ENCODE data around the gene PDE4B. TPM values are rescaled to one million over a fixed set of nuclear protein-coding genes. Genes with fewer than 3 reads are reported as not detected.

PDE4B gene
- total RNA-seq, 4 donors from 2014 or later, result 3.7 to 16.6 (median 5.1) TPM

- intact Hi-C loops (cut with DNase I), result loop anchor here (5.0 kb wide), 1 partner anchor 60 kb away; no protein-coding TSS in a partner anchor
- Histone ChIP-seq H3K27me3 (no peaks in the 10 kb centered on the region), H3K4me1 (peaks cover 51 to 62% (median 57%) of the 10 kb centered on the region in 4 donors), H3K4me3 (peak overlapping the region; percentile 30 to 39 (median 36)), H3K9me3 (no peaks in the 10 kb centered on the region), H3K27ac (replicated peaks in 1 of 4) (peak overlapping the region; percentile 84 to 87 (median 86)), H3K36me3 (no peaks in the 10 kb centered on the region)
- TF ChIP-seq EP300 (IDR thresholded peaks at IDR 0.05), result no peak
- peak in 1 of 2 donors; percentile 68 for TF ChIP-seq POLR2AphosphoS5 (IDR thresholded peaks at IDR 0.05)
- TF ChIP-seq POLR2A (IDR thresholded peaks at IDR 0.05; ENCODE audit: low read depth), result no peak
- WGBS, result 10% methylated on average over 5 of the region's 5 CpGs
- DNase-seq (ENCODE audit: extremely low spot score), result no peak
These were observed 479.2 kb downstream of the PDE4B start for GRCh38 chr1:66271904-66272254.

- Histone ChIP-seq H3K27ac (replicated peaks in 1 of 4) (peak overlapping the region in 2 of 4 donors; percentile 84 to 87), H3K4me1 (peaks cover 52 to 68% (median 59%) of the 10 kb centered on the region in 4 donors), H3K27me3 (no peaks in the 10 kb centered on the region), H3K4me3 (no peak overlapping the region), H3K36me3 (no peaks in the 10 kb centered on the region), H3K9me3 (no peaks in the 10 kb centered on the region)
- 84% methylated on average over 2 of the region's 2 CpGs for WGBS
- TF ChIP-seq POLR2A (IDR thresholded peaks at IDR 0.05; ENCODE audit: low read depth) (no peak), EP300 (IDR thresholded peaks at IDR 0.05) (no peak), POLR2AphosphoS5 (IDR thresholded peaks at IDR 0.05) (no peak)
- intact Hi-C loops (cut with DNase I), result loop anchor here (5.0 kb wide), 1 partner anchor 59 kb away; no protein-coding TSS in a partner anchor
- DNase-seq (ENCODE audit: extremely low spot score), result no peak
These were observed 481.0 kb downstream of the PDE4B start for GRCh38 chr1:66273656-66274055.

- Histone ChIP-seq H3K27ac (replicated peaks in 1 of 4) (peak overlapping the region in 1 of 4 donors; percentile 12), H3K9me3 (no peaks in the 10 kb centered on the region), H3K4me3 (no peak overlapping the region), H3K36me3 (no peaks in the 10 kb centered on the region), H3K27me3 (no peaks in the 10 kb centered on the region), H3K4me1 (peaks cover 47 to 66% (median 57%) of the 10 kb centered on the region in 4 donors)
- TF ChIP-seq POLR2AphosphoS5 (IDR thresholded peaks at IDR 0.05) (no peak), EP300 (IDR thresholded peaks at IDR 0.05) (no peak), CTCF (IDR thresholded peaks at IDR 0.05) (no peak), POLR2A (IDR thresholded peaks at IDR 0.05; ENCODE audit: low read depth) (no peak)
- intact Hi-C loops (cut with DNase I), result loop anchor here (5.0 kb wide), 1 partner anchor 58 kb away; no protein-coding TSS in a partner anchor
- DNase-seq (ENCODE audit: extremely low spot score), result no peak
- WGBS, result 75% methylated on average over 1 of the region's 1 CpG
These were observed 481.9 kb downstream of the PDE4B start for GRCh38 chr1:66274634-66275033.

GRCh38 chr1:66275083-66275482 is 482.4 kb downstream of the PDE4B start:
- no peak overlapping the region for H3K4me3 ChIP-seq
- DNase-seq (ENCODE audit: extremely low spot score), result no peak
- TF ChIP-seq POLR2AphosphoS5 (IDR thresholded peaks at IDR 0.05) (no peak), POLR2A (IDR thresholded peaks at IDR 0.05; ENCODE audit: low read depth) (no peak), CTCF (IDR thresholded peaks at IDR 0.05) (no peak), EP300 (IDR thresholded peaks at IDR 0.05) (no peak)
- WGBS, result 91% methylated on average over 1 of the region's 1 CpG
- intact Hi-C loops (cut with DNase I), result no loop called here
- H3K4me1 ChIP-seq, result peaks cover 44 to 61% (median 53%) of the 10 kb centered on the region in 4 donors
- no peaks in the 10 kb centered on the region for H3K36me3 ChIP-seq
- no peaks in the 10 kb centered on the region for H3K27me3 ChIP-seq
- peak overlapping the region in 2 of 4 donors; percentile 28 to 43 for H3K27ac ChIP-seq (replicated peaks in 1 of 4)
- H3K9me3 ChIP-seq, result no peaks in the 10 kb centered on the region

- Histone ChIP-seq H3K27me3 (no peaks in the 10 kb centered on the region), H3K4me3 (no peak overlapping the region), H3K27ac (replicated peaks in 1 of 4) (peak overlapping the region; percentile 15 to 43 (median 30)), H3K4me1 (peaks cover 39 to 56% (median 47%) of the 10 kb centered on the region in 4 donors), H3K36me3 (no peaks in the 10 kb centered on the region), H3K9me3 (no peaks in the 10 kb centered on the region)
- no peak for DNase-seq (ENCODE audit: extremely low spot score)
- WGBS, result 62% methylated on average over 5 of the region's 5 CpGs
- TF ChIP-seq EP300 (IDR thresholded peaks at IDR 0.05) (no peak), CTCF (IDR thresholded peaks at IDR 0.05) (no peak), POLR2A (IDR thresholded peaks at IDR 0.05; ENCODE audit: low read depth) (no peak), POLR2AphosphoS5 (IDR thresholded peaks at IDR 0.05) (no peak)
- intact Hi-C loops (cut with DNase I), result no loop called here
These were observed 482.9 kb downstream of the PDE4B start for GRCh38 chr1:66275601-66276023.

Measured in esophagus muscularis mucosa (tissue), 4 donors.